Right lobe of liver (tissue), 6 donors: Measurements from ENCODE around the gene NYAP2. TPM values are rescaled to one million over a fixed set of nuclear protein-coding genes. Genes with fewer than 3 reads are reported as not detected.

Experiments
- ATAC-seq, 4 donors: fragments of 200-7000 bp; cut with Tn5 transposase; one replicate each; pipeline ENCODE4 v1.9.1; 2020; ENCODE audit warnings: mild to moderate bottlenecking in 4 of 4, moderate library complexity in 4 of 4
- DNase-seq, 3 donors: peaks; one replicate each; pipeline ENCODE4 v3.0.0-alpha.2; 2020
- H3K27ac ChIP-seq, 3 donors: fragments of 200-600 bp; one replicate each; pipeline ENCODE4 v1.8.0; 2022
- H3K27me3 ChIP-seq, 2 donors: fragments of 200-600 bp; one replicate each; pipeline ENCODE4 v1.8.0; 2022
- H3K36me3 ChIP-seq, 4 donors: fragments of 200-600 bp; sonication (generic) in 1 of 4; one replicate each; pipeline versions ENCODE4 v1.5.1 to v1.8.0; 2017 to 2022; ENCODE audit warnings: control low read depth in 1 of 4
- H3K4me1 ChIP-seq, 4 donors: fragments of 200-600 bp; sonication (generic) in 1 of 4; one replicate each; pipeline versions ENCODE4 v1.5.1 to v1.8.0; 2017 to 2022; ENCODE audit warnings: control low read depth in 1 of 4
- H3K4me3 ChIP-seq, 3 donors: fragments of 200-600 bp; one replicate each; pipeline ENCODE4 v1.8.0; 2022
- H3K9me3 ChIP-seq, 4 donors: fragments of 200-600 bp; sonication (generic) in 1 of 4; one replicate each; pipeline versions ENCODE4 v1.5.1 to v1.8.0; 2017 to 2022; ENCODE audit warnings: control low read depth in 1 of 4
- CTCF ChIP-seq, 4 donors: fragments of 200-600 bp in 3 of 4; fragments of 450-650 bp in 1 of 4; IDR thresholded peaks; one replicate each; pipeline versions ENCODE4 v1.5.1 to v1.8.0; 2016 to 2022; ENCODE audit warnings: antibody characterized with exemption in 4 of 4, mild to moderate bottlenecking in 2 of 4
- POLR2A ChIP-seq: fragments of 450-650 bp; IDR thresholded peaks from one replicate; pipeline ENCODE4 v1.6.1; 2017; ENCODE audit warnings: antibody characterized with exemption, mild to moderate bottlenecking
- WGBS: methylation state at CpG from one replicate; pipeline ENCODE4 v1.1.6; 2018; ENCODE audit warnings: low coverage, low lambda C conversion rate; ENCODE audit not compliant: insufficient coverage; ENCODE audit errors: missing lambda C conversion rate; 5-methylcytosine and 5-hydroxymethylcytosine counted together
- intact Hi-C, 2 donors: fragments of 100-400 bp; cut with DNase I; formaldehyde crosslinking; loops; one replicate each; pipeline versions ENCODE4 v1.11.2 to v1.14.1; 2022
- total RNA-seq, 6 experiments: library from RNA; depleted of rRNA in 2 of 6; stranded (reverse); fragments of >200 nt in 2 of 6; fragmentation: NEBNext Ultra II Directional in 3 of 6; extraction: Animal tissue kit (Norgen Biotek cat#: 25700) in 3 of 6; gene quantifications; one replicate each; pipeline versions ENCODE4 v1.1.0 to v1.2.4, GENCODE V29; 2016 to 2023
- donor health status: DM: no; HTN: yes; CAD: no.
- donor health status: DM: no; HTN: no; CAD: no.
- donor health status: DM: no; HTN: no; CAD: no.
- donor health status: DM: no; HTN: yes; CAD: no.
- donor health status: DM: no; HTN: yes; CAD: no.

NYAP2 gene
- total RNA-seq, 6 experiments from 2014 or later = not detected

GRCh38 chr2:225471482-225471881, 72.0 kb downstream of the NYAP2 start:
- H3K27ac ChIP-seq = no peak overlapping the region
- WGBS = 15% methylated on average over 2 of the region's 2 CpGs
- H3K36me3 ChIP-seq = no peaks in the 10 kb centered on the region
- DNase-seq (no peak), ATAC-seq (peak; percentile 20 to 77 (median 62))
- no peak for TF ChIP-seq CTCF (IDR thresholded peaks at IDR 0.05)
- TF ChIP-seq POLR2A = no peak
- H3K27me3 ChIP-seq = peaks cover 0 to 7% of the 10 kb centered on the region in 2 donors
- H3K4me3 ChIP-seq = no peak overlapping the region
- intact Hi-C loops = no loop called here
- peaks cover 0 to 6% (median 0%) of the 10 kb centered on the region in 4 donors for H3K4me1 ChIP-seq
- H3K9me3 ChIP-seq = no peaks in the 10 kb centered on the region

- Histone ChIP-seq H3K4me3 (no peak overlapping the region), H3K9me3 (no peaks in the 10 kb centered on the region), H3K27me3 (peaks cover 0 to 7% of the 10 kb centered on the region in 2 donors), H3K27ac (no peak overlapping the region), H3K4me1 (peaks cover 0 to 6% (median 0%) of the 10 kb centered on the region in 4 donors), H3K36me3 (no peaks in the 10 kb centered on the region)
- 58% methylated on average over 2 of the region's 2 CpGs for WGBS
- intact Hi-C loops = no loop called here
- ATAC-seq (no peak), DNase-seq (no peak)
- TF ChIP-seq CTCF (IDR thresholded peaks at IDR 0.05) = no peak
- TF ChIP-seq POLR2A = no peak
Measured at GRCh38 chr2:225472161-225472560, 72.7 kb downstream of the NYAP2 start.

- ATAC-seq (no peak), DNase-seq (no peak)
- intact Hi-C loops = no loop called here
- Histone ChIP-seq H3K27ac (no peak overlapping the region), H3K4me3 (no peak overlapping the region), H3K27me3 (peaks cover 0 to 7% of the 10 kb centered on the region in 2 donors), H3K9me3 (no peaks in the 10 kb centered on the region), H3K36me3 (no peaks in the 10 kb centered on the region), H3K4me1 (no peaks in the 10 kb centered on the region)
- 45% methylated on average over 2 of the region's 2 CpGs for WGBS
- TF ChIP-seq CTCF (IDR thresholded peaks at IDR 0.05) (no peak), POLR2A (no peak)
Measured at GRCh38 chr2:225479386-225479785, 79.9 kb downstream of the NYAP2 start.

GRCh38 chr2:225484751-225485150, 85.2 kb downstream of the NYAP2 start:
- Histone ChIP-seq H3K27ac (no peak overlapping the region), H3K9me3 (no peaks in the 10 kb centered on the region), H3K27me3 (no peaks in the 10 kb centered on the region), H3K4me3 (no peak overlapping the region), H3K4me1 (no peaks in the 10 kb centered on the region), H3K36me3 (no peaks in the 10 kb centered on the region)
- DNase-seq (no peak), ATAC-seq (no peak)
- WGBS = 43% methylated on average over 3 of the region's 3 CpGs
- TF ChIP-seq POLR2A (no peak), CTCF (IDR thresholded peaks at IDR 0.05) (no peak)
- intact Hi-C loops = no loop called here

- Histone ChIP-seq H3K27ac (no peak overlapping the region), H3K27me3 (no peaks in the 10 kb centered on the region), H3K9me3 (no peaks in the 10 kb centered on the region), H3K36me3 (no peaks in the 10 kb centered on the region), H3K4me3 (no peak overlapping the region), H3K4me1 (no peaks in the 10 kb centered on the region)
- TF ChIP-seq POLR2A = no peak
- no peak for TF ChIP-seq CTCF (IDR thresholded peaks at IDR 0.05)
- DNase-seq (no peak), ATAC-seq (no peak)
- WGBS = 84% methylated on average over 2 of the region's 3 CpGs
- intact Hi-C loops = no loop called here
Measured at GRCh38 chr2:225486236-225486635, 86.7 kb downstream of the NYAP2 start.
